HS-27A (cell line): ENCODE results near the gene SPTB.

ENCODE experiments used
- DNase-seq: peaks from one replicate; pipeline ENCODE4 v3.0.0-alpha.2; 2012; ENCODE audit warnings: low read depth, missing footprints

Gene SPTB

DNA sequence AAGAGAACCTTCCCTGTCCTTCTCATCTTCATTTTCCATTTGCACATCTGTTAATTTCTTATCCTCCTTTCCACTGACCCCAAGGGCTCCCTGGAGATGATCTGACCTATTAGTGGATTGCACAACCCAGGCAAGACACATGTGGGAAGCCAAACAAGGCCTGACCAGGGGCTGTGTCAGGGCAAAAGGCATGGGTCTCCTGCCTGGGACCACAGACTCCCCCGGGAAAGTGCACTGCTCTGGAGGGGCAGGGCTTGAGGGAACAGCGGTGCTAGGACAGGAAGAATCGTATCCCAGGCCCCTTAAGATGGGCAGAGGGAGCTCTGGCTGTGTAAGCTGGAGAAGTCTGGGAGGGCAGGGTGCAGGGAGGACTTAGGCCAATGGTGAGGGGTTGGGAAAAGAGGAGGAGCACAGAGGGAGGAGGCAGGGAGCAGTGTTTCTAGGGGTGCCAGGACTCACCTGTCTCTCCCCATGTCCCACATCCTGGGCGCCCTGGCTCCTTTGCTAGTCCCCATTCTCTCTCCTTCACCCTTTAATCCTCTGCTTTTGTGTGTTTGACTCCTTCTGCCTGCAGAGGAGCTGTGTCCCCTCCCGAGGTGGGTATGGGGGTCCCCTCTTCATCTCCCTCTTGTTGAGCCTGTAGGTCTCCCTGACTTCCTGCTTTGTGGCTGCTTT is 150.2 kb downstream of the SPTB start:
- DNase-seq = no peak

GRCh38 chr14:64728856-64729255 is 150.9 kb downstream of the SPTB start:
- DNase-seq = no peak

DNA sequence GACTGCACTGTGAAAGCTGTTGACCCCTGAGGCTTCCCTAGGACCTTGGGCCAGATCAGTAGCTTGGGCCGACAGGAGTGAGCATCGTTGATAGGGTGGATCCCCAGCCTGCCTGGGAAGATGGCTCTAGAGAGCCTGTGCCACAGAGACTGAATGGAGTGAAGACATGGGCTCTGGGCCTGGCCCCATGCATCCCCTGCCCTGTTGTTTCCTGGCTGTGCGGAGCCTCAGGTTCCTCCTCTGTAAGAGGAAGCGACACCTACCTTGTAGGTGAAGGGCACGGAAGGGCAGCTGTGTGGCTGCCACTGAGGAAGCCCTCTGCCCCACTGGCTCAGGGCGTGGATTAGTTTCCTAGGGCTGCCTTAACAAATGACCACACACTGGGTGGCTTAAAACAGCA is 151.6 kb downstream of the SPTB start:
- no peak for DNase-seq

- DNase-seq = no peak
Observed at GRCh38 chr14:64727551-64728071, 152.1 kb downstream of the SPTB start.

- DNase-seq = no peak
Observed at GRCh38 chr14:64726585-64726890, 153.2 kb downstream of the SPTB start.

DNA sequence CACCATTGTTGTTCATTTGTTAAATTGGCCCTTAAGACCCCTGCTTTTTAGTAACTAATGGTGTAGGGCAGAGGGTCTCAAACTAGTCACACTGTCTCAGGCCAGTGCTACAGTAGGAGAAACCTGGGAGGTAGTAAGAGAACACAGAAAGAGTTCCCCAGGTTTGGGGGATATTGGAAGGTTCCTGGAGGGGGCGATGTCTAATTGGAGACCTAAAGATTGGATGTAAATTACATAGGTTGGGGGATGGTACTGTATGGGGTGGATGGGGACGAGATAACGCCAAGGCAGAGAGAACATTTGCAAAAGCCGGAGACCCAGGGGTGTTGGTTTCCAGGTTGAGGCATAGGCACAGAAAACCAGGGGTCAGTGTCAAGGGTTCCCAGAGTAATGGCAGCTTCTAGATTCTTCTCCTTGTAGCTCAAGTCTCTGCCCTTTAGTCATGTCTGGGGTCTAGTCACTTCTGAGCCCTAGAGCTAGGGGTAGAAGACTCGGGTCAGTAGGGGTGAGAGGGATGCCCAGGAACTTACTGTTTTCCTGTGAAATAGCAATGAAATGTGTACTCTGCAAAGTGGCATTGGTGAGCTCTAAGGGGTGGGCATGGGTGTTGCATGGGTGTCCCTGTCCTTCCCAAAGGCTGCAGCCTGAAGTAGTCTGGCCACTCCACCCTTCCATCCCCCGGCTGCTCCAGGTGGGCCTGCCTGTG is 153.7 kb downstream of the SPTB start:
- DNase-seq = no peak

GRCh38 chr14:64725261-64725815 is 154.4 kb downstream of the SPTB start:
- no peak for DNase-seq

GRCh38 chr14:64724578-64724930 is 155.2 kb downstream of the SPTB start:
- DNase-seq = no peak

- DNase-seq = no peak
Observed at GRCh38 chr14:64723691-64724577, 155.8 kb downstream of the SPTB start.

GRCh38 chr14:64722842-64723447 is 156.8 kb downstream of the SPTB start:
- DNase-seq = no peak

DNA sequence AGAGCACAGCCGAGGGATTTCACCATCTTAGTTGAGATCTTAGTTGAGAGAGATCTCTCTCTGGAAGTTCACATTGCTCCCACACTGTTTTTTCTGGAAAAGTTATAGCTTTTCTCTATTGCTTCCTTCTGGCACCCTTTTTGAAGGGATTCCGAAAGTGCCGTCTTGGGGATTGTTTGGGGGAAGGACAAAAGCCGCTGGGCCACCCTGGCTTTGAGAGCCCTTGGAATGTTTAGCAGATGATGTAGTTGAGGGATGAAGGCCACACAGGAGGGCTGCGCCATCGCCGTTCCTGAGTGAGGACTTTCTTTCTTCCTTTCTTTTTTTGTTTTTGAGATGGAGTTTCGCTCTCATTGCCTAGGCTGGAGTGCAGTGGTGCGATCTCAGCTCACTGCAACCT is 157.8 kb downstream of the SPTB start:
- DNase-seq = no peak

GRCh38 chr14:64721391-64721791 is 158.3 kb downstream of the SPTB start:
- no peak for DNase-seq

- no peak for DNase-seq
Observed at GRCh38 chr14:64720131-64720576, 159.6 kb downstream of the SPTB start.

DNA sequence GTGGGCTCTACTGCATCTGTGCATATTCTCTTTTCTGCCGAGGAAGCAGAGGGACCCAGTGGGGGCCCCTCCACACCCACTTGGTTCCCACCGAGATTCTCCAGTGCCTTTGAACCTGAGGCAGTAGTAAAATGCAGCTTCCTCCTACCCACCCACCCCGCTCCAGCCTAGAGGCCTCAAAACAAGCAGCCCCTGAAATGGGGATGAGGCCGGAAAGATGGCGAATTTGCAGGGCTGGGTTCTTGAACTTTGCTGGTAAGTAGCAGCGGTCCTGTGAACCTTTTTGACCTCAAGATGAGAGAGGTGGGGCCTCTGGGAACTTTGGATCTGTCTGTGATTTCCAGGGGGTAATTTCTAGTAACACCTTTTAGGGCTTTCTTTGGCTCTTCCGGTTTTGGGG is 160.1 kb downstream of the SPTB start:
- no peak for DNase-seq

DNA sequence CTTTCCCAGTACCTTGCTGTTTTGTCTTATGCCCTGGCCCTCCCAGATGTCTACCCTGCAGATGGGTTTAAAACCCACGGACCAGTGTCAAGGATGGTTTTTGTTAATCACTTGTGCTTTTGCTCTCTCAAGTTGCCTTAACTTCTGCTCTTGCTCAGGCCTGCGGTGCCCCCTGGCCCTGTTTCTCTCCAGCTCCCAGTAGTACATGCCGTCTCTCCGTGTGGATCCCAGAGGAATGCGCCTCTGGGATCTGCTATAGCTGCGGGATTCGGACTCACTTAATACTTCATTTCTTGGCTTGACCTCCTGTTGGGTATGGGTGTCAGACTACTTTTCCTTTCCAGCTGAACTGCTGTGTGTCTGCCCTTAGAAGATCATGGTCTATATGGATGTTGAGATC is 160.9 kb downstream of the SPTB start:
- DNase-seq = no peak

DNA sequence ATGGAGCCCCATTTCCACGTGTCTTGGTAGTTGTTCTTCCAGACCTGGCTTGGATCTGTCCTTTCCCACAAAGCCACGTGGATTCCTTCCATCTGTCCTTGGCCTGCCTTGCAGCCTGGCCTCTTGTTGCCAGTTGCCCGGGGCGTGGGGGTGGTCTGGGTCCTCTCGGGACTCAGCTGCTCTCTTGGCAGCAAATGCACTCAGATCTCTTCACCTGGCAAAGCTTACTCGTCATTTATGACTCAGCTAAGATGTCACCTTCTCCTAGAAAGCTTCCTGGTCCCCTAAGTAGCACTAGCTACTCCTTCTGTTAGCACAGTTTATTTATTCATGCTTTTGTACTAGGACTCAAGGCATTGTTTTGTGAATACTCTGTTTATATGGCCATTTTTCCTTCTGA is 161.8 kb downstream of the SPTB start:
- DNase-seq = no peak

GRCh38 chr14:64715628-64716412 is 163.9 kb downstream of the SPTB start:
- no peak for DNase-seq

DNA sequence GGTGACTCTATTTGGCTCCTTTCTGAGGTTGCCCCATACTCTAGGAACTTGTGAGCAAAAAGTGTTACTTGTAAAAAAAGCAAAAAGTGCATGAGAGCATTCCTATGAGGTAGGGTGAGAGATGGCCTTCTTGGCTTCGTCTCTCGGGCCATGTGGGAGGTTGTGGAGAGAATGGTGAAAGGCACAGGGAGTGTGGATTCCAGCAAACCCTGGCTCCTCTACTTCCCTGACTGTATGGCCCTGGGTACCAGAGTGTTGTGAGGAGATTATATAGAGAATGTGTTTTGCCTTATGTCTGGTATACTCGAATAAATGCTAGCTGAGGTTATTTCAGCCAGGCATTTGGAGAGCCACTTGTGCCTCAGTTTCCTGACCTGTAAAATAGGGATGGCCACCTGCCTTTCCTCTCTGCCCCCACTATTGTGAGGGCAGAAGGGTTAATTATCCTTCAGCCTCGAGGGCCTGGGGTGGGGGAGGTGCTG is 164.5 kb downstream of the SPTB start:
- DNase-seq = no peak

GRCh38 chr14:64714432-64715025 is 165.2 kb downstream of the SPTB start:
- DNase-seq = no peak

DNA sequence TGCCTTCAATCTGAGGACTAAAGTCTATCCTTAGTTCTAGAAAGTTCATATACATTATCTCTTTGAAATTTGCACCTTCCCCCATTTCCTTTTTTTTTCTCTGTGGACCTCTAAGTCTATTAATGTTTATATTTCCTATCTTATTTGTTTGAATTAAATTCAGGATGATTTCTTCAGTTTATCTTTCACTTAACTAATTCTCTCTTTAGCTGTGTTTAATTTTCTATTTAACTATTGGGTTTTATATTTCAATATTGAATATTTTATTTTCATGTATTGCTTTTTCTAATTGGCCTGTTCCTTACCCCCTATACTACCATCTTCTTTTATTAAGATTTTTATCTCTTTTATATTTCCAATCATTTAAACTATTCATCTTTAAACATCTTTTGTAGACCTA is 166.0 kb downstream of the SPTB start:
- no peak for DNase-seq

GRCh38 chr14:64711039-64711438 is 168.7 kb downstream of the SPTB start:
- DNase-seq = no peak
